Left renal cortex interstitium (tissue), 4 donors: Measurements from ENCODE around the gene ENTPD1. TPM values are rescaled to one million over a fixed set of nuclear protein-coding genes. Genes with fewer than 3 reads are reported as not detected.
"Not testable (repeated sequence)": the region's sequence is repeated elsewhere in the genome, so short reads cannot be mapped to it uniquely, and the experiment has no call there.

ENCODE experiments used
- DNase-seq, 4 donors: peaks; one replicate each; pipeline ENCODE4 v3.0.0-alpha.2; 2013; ENCODE audit warnings: low read depth in 4 of 4, low spot score in 2 of 4, missing footprints in 1 of 4
- polyA plus RNA-seq, 4 donors: library from polyadenylated mRNA; unstranded; fragments of 120-200 nt; gene quantifications; one replicate each; pipeline ENCODE4 v1.2.1, GENCODE V29; 2013; ENCODE audit not compliant: insufficient read length in 4 of 4

The ENTPD1 gene
- polyA plus RNA-seq, 4 donors, result 18.8 to 26.9 (median 22.6) TPM

DNA sequence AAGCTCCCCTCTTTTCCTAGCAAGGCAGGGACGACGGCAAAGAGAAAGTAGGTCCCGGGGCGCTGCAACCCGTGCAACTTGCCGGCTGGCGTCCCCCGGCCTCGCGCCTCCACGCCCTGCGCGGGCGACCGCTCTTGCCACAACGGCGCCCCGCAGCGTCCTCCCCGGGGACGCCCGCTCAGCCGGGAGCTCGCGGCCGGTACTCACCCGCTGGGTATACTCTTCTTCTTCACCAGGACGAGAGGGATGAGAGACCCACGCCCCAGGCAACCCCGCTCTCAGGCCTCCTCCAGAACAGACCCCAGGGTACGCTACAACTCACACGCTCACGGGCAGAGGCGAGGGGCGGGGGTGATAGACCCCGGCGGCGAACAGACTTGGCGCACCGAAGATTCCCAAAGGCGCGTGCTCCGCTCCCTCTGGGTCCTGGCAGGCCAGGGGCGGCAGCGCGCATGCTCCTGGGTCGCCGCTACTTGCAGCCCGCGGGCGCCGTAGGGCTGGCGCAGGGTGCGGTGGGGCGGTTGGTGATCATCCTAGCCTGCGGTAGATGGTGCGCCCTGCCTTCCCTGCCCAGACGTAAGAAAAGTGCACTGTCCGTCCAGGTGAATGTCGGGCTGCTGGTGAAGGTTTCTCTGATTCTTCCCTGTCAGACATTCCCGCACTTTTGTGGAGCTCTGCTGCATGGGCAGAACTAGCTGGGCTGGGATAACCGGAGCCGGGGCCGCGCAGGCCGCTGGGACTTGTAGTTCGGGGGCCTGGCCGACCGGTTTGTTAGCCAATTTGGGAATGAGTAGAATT is 151.7 kb downstream of the ENTPD1 start, which contains the start of gene CC2D2B:
Gene CC2D2B, plus strand, starts transcription at position 520 of the 798 bp plus-strand sequence. CDS start 3,349 bp downstream, outside the sequence.
- peak; percentile 71 to 85 (median 78) for DNase-seq

GRCh38 chr10:95908450-95908849 is 152.5 kb downstream of the ENTPD1 start:
- DNase-seq, result no peak

GRCh38 chr10:95909561-95909960 is 153.6 kb downstream of the ENTPD1 start:
- DNase-seq, result no peak

DNA sequence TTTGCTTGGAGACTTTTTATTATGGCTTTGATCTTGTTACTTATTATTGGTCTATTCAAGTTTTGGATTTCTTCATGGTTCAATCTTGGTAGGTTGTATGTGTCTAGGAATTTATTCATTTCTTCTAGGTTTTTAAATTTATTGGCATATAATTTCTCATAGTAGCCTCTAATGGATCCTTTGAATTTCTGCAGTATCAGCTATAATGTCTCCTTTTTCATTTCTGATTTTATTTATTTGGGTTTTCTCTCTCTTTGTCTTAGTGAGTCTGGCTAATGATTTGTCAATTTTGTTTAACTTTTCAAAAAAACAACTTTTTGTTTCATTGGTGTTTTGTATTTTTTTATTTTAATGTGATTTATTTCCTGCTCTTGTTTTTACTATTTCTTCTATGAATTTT is 160.1 kb downstream of the ENTPD1 start:
- not testable (repeated sequence) for DNase-seq

Other genes starting within 250 kb of the ENTPD1 start
- 10 to 100 TPM; 26.1 to 37.8 (median 29.2) TPM for gene SORBS1, start 194.8 kb upstream of the ENTPD1 start, polyA plus RNA-seq
- 10 to 100 TPM; 71.9 to 78.1 (median 77.2) TPM for gene ALDH18A1, start 99.5 kb upstream of the ENTPD1 start, polyA plus RNA-seq
- 10 to 100 TPM; 66.9 to 77.3 (median 73.4) TPM for gene TCTN3, start 62.2 kb upstream of the ENTPD1 start, polyA plus RNA-seq
- 1 to 10 TPM; 1.1 to 2.3 (median 1.7) TPM for gene CC2D2B, start 151.8 kb downstream of the ENTPD1 start, polyA plus RNA-seq